HepG2 (cell line): Measurements from ENCODE around the gene TRAF4. TPM values are rescaled to one million over a fixed set of nuclear protein-coding genes. Genes with fewer than 3 reads are reported as not detected.

Experiments used
- ATAC-seq: fragments of 200-7000 bp; cut with Tn5 transposase; 3 replicates; pipeline ENCODE4 v1.9.1; 2020; ENCODE audit warnings: mild to moderate bottlenecking, moderate library complexity
- BruUV-seq: library from RNA; stranded (reverse); fragments of 400-500 nt; replicated peaks from 2 replicates; lab custom pipeline; 2021; lab: Mats Ljungman, UMichigan
- CTCF ChIA-PET: fragments of 300-600 bp; formaldehyde crosslinking; extraction: SDS; loops from one replicate; lab custom pipeline; 2021; ENCODE audit warnings: low total read pairs, inconsistent platforms, low intra/inter-chr PET ratio; lab: Yijun Ruan, JAX
- POLR2A ChIA-PET: fragments of 350-600 bp; sonication (Branson Sonifier 250); formaldehyde crosslinking; loops from one replicate; lab custom pipeline; 2020; ENCODE audit warnings: antibody characterized with exemption, inconsistent platforms; lab: Yijun Ruan, JAX
- DNase-seq: peaks from one replicate; pipeline ENCODE4 v3.0.0-alpha.2; 2015; ENCODE audit warnings: low spot score
- FAIRE-seq: peaks from 3 replicates; lab custom pipeline; 2011; peaks lifted over from hg19 to GRCh38; lab: Jason Lieb, UNC
- H2AFZ ChIP-seq: one replicate; pipeline ENCODE4 v1.6.1; 2011; ENCODE audit warnings: low read length, inconsistent platforms
- H3K27ac ChIP-seq: fragments of 300-600 bp; 3 replicates; pipeline ENCODE4 v1.8.0; 2011; ENCODE audit warnings: mixed run types, mild to moderate bottlenecking, mixed read lengths, low read length, inconsistent platforms; ENCODE audit not compliant: insufficient read depth; ENCODE audit errors: extremely low read length
- H3K27me3 ChIP-seq, 2 experiments: fragments of 200-600 bp in 1 of 2; 2 replicates in 1 of 2; 3 replicates in 1 of 2; pipeline versions ENCODE4 v1.6.0 to v1.8.0; 2011; ENCODE audit warnings: low read length in 2 of 2, mild to moderate bottlenecking in 2 of 2, moderate library complexity in 2 of 2, inconsistent platforms in 1 of 2; ENCODE audit not compliant: insufficient read depth in 2 of 2, control insufficient read depth in 1 of 2
- H3K36me3 ChIP-seq, 2 experiments: fragments of 200-600 bp in 1 of 2; replicated peaks in 1 of 2; 2 replicates in 1 of 2; 3 replicates in 1 of 2; pipeline versions ENCODE4 v1.5.1 to v1.8.0; 2011; ENCODE audit warnings: low read length in 2 of 2, inconsistent platforms in 1 of 2; ENCODE audit not compliant: insufficient read depth in 2 of 2, control insufficient read depth in 1 of 2
- H3K4me1 ChIP-seq: 2 replicates; pipeline ENCODE4 v1.5.1; 2012; ENCODE audit warnings: low read length, inconsistent platforms; ENCODE audit not compliant: insufficient read depth
- H3K4me2 ChIP-seq: 2 replicates; pipeline ENCODE4 v1.6.0; 2011; ENCODE audit warnings: low read depth, low read length, inconsistent platforms
- H3K4me3 ChIP-seq, 3 experiments: fragments of 200-600 bp in 1 of 3; sonication (generic), shearing (Covaris generic) in 1 of 3; replicated peaks in 1 of 3; 2 replicates each; pipeline ENCODE4 v1.5.1; 2011 to 2016; ENCODE audit warnings: low read length in 3 of 3, inconsistent platforms in 2 of 3, low read depth in 2 of 3, mild to moderate bottlenecking in 2 of 3, control low read depth in 1 of 3, mixed read lengths in 1 of 3; ENCODE audit not compliant: insufficient read depth in 1 of 3
- H3K79me2 ChIP-seq: one replicate; pipeline ENCODE4 v1.6.1; 2011; ENCODE audit warnings: low read length, inconsistent platforms; ENCODE audit not compliant: insufficient read depth
- H3K9ac ChIP-seq: 2 replicates; pipeline ENCODE4 v1.6.0; 2011; ENCODE audit warnings: mild to moderate bottlenecking, low read depth, low read length, inconsistent platforms; ENCODE audit not compliant: insufficient read depth
- H3K9me3 ChIP-seq: 2 replicates; pipeline ENCODE4 v1.5.1; 2012; ENCODE audit warnings: mild to moderate bottlenecking, low read length
- H4K20me1 ChIP-seq: 2 replicates; pipeline ENCODE4 v1.6.0; 2011; ENCODE audit warnings: inconsistent platforms, mild to moderate bottlenecking, low read length, moderate library complexity; ENCODE audit not compliant: insufficient read depth
- BRCA1 ChIP-seq: sonication (generic); formaldehyde crosslinking; IDR thresholded peaks from 2 replicates; pipeline ENCODE4 v1.4.0; 2020; ENCODE audit warnings: missing genetic modification reagents
- CREBL2 ChIP-seq: sonication (generic); formaldehyde crosslinking; IDR thresholded peaks from 2 replicates; pipeline ENCODE4 v1.8.1; 2023; ENCODE audit warnings: missing genetic modification reagents, mild to moderate bottlenecking, borderline replicate concordance
- DDIT3 ChIP-seq: sonication (generic); formaldehyde crosslinking; IDR thresholded peaks from 2 replicates; pipeline ENCODE4 v1.4.0; 2020; ENCODE audit warnings: mild to moderate bottlenecking, missing genetic modification reagents
- EEA1 ChIP-seq: sonication (generic); formaldehyde crosslinking; IDR thresholded peaks from 2 replicates; pipeline ENCODE4 v1.5.1; 2020; ENCODE audit warnings: mild to moderate bottlenecking, missing genetic modification reagents, borderline replicate concordance
- MLLT10 ChIP-seq: sonication (generic); formaldehyde crosslinking; IDR thresholded peaks from 2 replicates; pipeline ENCODE4 v1.4.0; 2020; ENCODE audit warnings: missing genetic modification reagents
- MZF1 ChIP-seq: sonication (generic); formaldehyde crosslinking; IDR thresholded peaks from 2 replicates; pipeline ENCODE4 v1.8.1; 2023; ENCODE audit warnings: mild to moderate bottlenecking, missing genetic modification reagents, borderline replicate concordance
- ZBTB37 ChIP-seq: sonication (generic); formaldehyde crosslinking; IDR thresholded peaks from 2 replicates; pipeline ENCODE4 v1.4.0; 2020; ENCODE audit warnings: mild to moderate bottlenecking, missing genetic modification reagents
- ZNF251 ChIP-seq: sonication (generic); formaldehyde crosslinking; IDR thresholded peaks from 2 replicates; pipeline ENCODE4 v1.9.0; 2021; ENCODE audit warnings: mild to moderate bottlenecking, missing genetic modification reagents
- ZNF282 ChIP-seq: fragments of 450-650 bp; IDR thresholded peaks from 2 replicates; pipeline ENCODE4 v1.6.1; 2018; ENCODE audit not compliant: partially characterized antibody
- ZNF672 ChIP-seq: sonication (generic); formaldehyde crosslinking; IDR thresholded peaks from 2 replicates; pipeline ENCODE4 v1.8.1; 2022; ENCODE audit warnings: missing genetic modification reagents
- ZNF703 ChIP-seq: sonication (generic); formaldehyde crosslinking; IDR thresholded peaks from 2 replicates; pipeline ENCODE4 v1.5.1; 2020; ENCODE audit warnings: missing genetic modification reagents, mild to moderate bottlenecking, moderate library complexity, borderline replicate concordance
- WGBS: methylation state at CpG from one replicate; pipeline ENCODE4 v1.1.6; 2017; ENCODE audit warnings: low lambda C conversion rate; 5-methylcytosine and 5-hydroxymethylcytosine counted together
- in situ Hi-C: cut with HindIII; loops from 2 replicates; pipeline ENCODE4 v1.10.0; 2017; ENCODE audit warnings: low pct_unique_long_range_greater_than_20kb; ENCODE audit not compliant: extremely low pct_ligation_motif_present
- intact Hi-C: fragments of 100-400 bp; cut with micrococcal nuclease; formaldehyde crosslinking; loops from one replicate; pipeline ENCODE4 v1.10.0; 2022; ENCODE audit not compliant: unreplicated experiment
- polyA plus RNA-seq, 8 experiments: library from polyadenylated mRNA; depleted of rRNA in 3 of 8; stranded (reverse) in 7 of 8; unstranded in 1 of 8; fragments of >200 nt; fragmentation: Illumina TruSeq in 4 of 8; extraction: Trizol in 4 of 8; gene quantifications; 2 replicates each; pipeline versions ENCODE4 v1.2.1 to v1.2.3, GENCODE V29; 2011 to 2016; ENCODE audit warnings: low read depth in 4 of 8, missing spikeins in 1 of 8, mixed read lengths in 1 of 8; ENCODE audit not compliant: insufficient read depth in 1 of 8
- total RNA-seq, 5 experiments: library from RNA; depleted of rRNA; stranded (reverse); fragments of >200 nt; fragmentation: Illumina TruSeq; extraction: Trizol; gene quantifications; 2 replicates each; pipeline ENCODE4 v1.2.3, GENCODE V29; 2016; ENCODE audit warnings: low read depth in 1 of 5
- TF ChIP-seq, protein P1 (sequence below): sonication (generic); formaldehyde crosslinking; conservative IDR thresholded peaks from 2 replicates; pipeline ENCODE4 v1.4.0; 2020; ENCODE audit warnings: missing genetic modification reagents
- TF ChIP-seq, protein P2 (sequence below): sonication (generic); formaldehyde crosslinking; IDR thresholded peaks from 2 replicates; pipeline ENCODE4 v1.4.0; 2020; ENCODE audit warnings: mild to moderate bottlenecking, low read depth, missing genetic modification reagents

Gene TRAF4
- total and polyA plus RNA-seq, 2 of the 13 experiments (the other 11 are each of a cell fraction or from before 2014, with no cell fraction given), result 86.0 to 89.9 TPM

DNA sequence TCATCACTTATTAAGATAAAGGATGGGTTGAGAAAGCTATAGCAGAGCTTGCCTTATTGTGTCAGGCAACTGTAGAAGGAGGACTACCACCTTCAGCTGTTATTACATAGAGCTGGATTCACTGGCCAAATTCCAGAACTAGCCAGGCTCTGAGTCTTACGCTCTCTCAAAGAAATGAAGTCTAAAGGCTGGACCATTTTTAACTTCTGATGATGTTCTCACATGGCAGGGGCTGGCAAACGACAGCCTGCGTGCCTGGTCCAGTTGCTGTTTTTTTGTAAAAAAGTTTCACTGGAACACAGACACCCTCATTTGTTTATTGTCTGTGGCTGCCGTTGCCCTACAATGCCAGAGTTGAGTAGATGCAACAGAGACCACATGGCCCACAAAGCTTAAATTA lies 21.2 kb downstream of the TRAF4 start (continued):
- TF ChIP-seq MZF1 (CRISPR knock-in tag) (no peak), CREBL2 (CRISPR knock-in tag) (no peak), ZBTB37 (no peak), DDIT3 (no peak), ZNF672 (no peak)
- TF ChIP-seq, protein P1, sequence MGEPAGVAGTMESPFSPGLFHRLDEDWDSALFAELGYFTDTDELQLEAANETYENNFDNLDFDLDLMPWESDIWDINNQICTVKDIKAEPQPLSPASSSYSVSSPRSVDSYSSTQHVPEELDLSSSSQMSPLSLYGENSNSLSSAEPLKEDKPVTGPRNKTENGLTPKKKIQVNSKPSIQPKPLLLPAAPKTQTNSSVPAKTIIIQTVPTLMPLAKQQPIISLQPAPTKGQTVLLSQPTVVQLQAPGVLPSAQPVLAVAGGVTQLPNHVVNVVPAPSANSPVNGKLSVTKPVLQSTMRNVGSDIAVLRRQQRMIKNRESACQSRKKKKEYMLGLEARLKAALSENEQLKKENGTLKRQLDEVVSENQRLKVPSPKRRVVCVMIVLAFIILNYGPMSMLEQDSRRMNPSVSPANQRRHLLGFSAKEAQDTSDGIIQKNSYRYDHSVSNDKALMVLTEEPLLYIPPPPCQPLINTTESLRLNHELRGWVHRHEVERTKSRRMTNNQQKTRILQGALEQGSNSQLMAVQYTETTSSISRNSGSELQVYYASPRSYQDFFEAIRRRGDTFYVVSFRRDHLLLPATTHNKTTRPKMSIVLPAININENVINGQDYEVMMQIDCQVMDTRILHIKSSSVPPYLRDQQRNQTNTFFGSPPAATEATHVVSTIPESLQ (CRISPR knock-in tag), result no peak

GRCh38 chr17:28773736-28774135 lies 29.9 kb downstream of the TRAF4 start:
- Histone ChIP-seq H3K4me3 (no peak overlapping the region), H3K27me3 (no peaks in the 10 kb centered on the region; a peak in 1 of 5 replicates), H3K9ac (no peak overlapping the region), H2AFZ (no peak overlapping the region), H3K27ac (no peak overlapping the region), H3K4me2 (no peak overlapping the region), H3K4me1 (no peaks in the 10 kb centered on the region), H3K9me3 (no peaks in the 10 kb centered on the region), H3K36me3 (peaks cover 0 to 2% of the 10 kb centered on the region in 2 experiments; a peak in 2 of 5 replicates), H4K20me1 (no peaks in the 10 kb centered on the region), H3K79me2 (peaks cover 16% of the 10 kb centered on the region)
- CTCF ChIA-PET, result no interaction called here
- POLR2A ChIA-PET, result interaction anchor here (0.7 to 1.4 kb wide), 2 partner anchors 81 to 180 kb away, joined by 3 read pairs; partner anchors contain the start of gene ERAL1
- 93% methylated on average over 6 of the region's 6 CpGs for WGBS
- no TSS peak for BruUV-seq
- in situ Hi-C loops, result no loop called here
- FAIRE-seq (no peak), ATAC-seq (no peak), DNase-seq (no peak)
- intact Hi-C loops, result no loop called here
- TF ChIP-seq BRCA1 (CRISPR knock-in tag) (no peak), ZNF282 (no peak), MLLT10 (CRISPR knock-in tag) (no peak), EEA1 (CRISPR knock-in tag) (no peak), ZNF703 (no peak), ZNF251 (no peak)
- TF ChIP-seq, protein P2, sequence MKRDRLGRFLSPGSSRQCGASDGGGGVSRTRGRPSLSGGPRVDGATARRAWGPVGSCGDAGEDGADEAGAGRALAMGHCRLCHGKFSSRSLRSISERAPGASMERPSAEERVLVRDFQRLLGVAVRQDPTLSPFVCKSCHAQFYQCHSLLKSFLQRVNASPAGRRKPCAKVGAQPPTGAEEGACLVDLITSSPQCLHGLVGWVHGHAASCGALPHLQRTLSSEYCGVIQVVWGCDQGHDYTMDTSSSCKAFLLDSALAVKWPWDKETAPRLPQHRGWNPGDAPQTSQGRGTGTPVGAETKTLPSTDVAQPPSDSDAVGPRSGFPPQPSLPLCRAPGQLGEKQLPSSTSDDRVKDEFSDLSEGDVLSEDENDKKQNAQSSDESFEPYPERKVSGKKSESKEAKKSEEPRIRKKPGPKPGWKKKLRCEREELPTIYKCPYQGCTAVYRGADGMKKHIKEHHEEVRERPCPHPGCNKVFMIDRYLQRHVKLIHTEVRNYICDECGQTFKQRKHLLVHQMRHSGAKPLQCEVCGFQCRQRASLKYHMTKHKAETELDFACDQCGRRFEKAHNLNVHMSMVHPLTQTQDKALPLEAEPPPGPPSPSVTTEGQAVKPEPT (CRISPR knock-in tag), result no peak
